GM18517 (cell line): ENCODE results near the gene GPX4.

Experiments used
- ATAC-seq: cut with Tn5 transposase; IDR thresholded peaks from one replicate; pipeline ENCODE4 v1.9.1; 2021; ENCODE audit warnings: mild to moderate bottlenecking, moderate library complexity; ENCODE audit not compliant: unreplicated experiment

GPX4 gene

DNA sequence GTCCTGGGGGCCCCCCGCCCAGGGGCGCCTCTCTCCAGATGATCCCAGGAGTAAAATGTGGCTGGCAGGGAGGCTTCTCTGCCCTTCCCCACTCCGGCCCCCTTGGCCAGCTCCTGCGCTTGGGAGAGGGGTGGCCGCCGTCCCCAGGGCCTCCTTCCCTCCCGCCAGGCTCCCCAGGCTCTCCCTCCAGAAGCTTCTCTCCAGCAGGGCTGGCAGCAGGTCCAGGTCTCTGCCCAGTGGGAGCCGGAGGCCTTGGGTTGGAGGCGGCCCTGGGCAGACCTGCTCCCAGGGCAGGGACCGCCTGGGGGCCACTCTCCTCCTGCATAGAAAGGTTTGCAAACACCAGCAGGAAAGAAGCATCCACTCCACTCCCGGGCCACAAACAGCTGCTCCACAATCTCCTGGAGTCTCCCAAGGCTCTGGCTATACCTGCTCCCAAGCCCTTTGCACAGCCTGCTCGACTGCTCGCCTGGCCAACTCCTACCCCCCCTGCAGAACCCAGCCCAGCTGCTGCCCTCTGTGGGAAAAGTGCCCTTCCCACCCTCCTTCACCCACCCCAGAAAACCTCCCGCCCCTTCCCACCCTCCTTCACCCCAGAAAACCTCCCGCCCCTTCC lies 44.2 kb downstream of the GPX4 start:
- no peak for ATAC-seq

- ATAC-seq: no peak
Measured at GRCh38 chr19:1149259-1150045, 45.7 kb downstream of the GPX4 start.

DNA sequence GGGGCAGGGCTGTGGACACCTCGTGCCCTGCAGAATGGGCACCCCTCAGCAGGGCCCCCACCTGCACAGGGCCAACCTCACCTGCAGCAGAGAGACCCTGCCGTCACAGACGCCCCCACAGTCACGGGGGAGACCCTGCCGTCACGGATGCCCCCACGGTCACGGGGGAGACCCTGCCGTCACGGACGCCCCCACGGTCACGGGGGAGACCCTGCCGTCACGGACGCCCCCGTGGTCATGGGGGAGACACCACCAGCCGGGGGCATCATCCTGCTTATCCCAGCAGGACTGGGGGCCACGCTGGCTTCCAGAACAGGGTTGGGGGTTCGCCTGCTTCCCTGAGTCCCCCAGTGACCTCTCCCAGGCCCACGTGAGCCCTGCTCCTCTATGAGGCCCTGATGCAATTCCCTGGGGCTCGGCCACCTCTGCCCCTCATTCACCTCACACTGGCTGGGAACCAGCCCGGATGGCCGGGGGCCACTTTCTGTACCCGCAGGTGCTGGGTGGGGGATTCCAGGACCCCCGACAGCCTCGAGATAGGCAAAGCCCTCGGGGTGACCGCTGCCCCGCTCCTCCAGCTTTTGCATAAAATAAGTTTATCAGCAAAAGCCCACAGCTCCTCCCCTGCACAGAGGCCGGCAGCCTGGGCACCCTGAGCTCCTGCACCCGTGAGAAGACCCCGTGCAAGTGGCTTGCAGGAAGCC lies 46.7 kb downstream of the GPX4 start:
- no peak for ATAC-seq

- no peak for ATAC-seq
Measured at GRCh38 chr19:1151037-1151724, 47.4 kb downstream of the GPX4 start.

- no peak for ATAC-seq
Measured at GRCh38 chr19:1151917-1152587, 48.3 kb downstream of the GPX4 start.

- ATAC-seq: no peak
Measured at GRCh38 chr19:1153891-1154730, 50.3 kb downstream of the GPX4 start.

DNA sequence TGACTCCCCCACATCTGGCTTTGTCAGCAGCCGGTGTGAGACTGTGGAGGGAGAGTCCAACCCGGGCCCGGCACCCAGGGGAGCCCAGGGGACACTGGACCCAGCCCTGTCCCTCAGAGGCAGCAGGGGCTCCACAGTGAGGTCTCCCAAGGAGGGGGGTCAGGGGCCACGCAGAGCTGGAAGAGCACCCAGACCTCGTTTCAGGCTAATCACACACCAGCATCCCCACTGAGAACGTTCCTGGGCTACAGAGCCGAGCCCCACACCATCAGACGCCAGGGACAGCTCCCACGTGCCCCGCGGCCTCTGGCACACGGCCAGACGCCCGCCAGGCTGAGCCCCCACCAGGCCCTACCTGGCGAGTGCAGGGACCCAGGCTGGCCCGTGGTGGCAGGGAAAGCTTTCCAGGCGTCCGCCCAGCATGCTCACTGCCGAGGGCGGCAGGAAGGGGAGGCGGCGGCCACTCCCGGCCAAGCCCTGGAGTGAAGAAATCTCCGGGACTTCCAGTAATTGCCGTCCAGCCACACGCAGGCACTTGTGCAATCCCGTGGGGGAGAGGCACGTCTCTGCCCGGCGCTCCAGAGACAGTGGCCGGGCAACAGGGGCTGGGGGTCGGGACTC lies 51.0 kb downstream of the GPX4 start:
- no peak for ATAC-seq

- no peak for ATAC-seq
Measured at GRCh38 chr19:1155352-1156304, 51.8 kb downstream of the GPX4 start.
